Activated CD4-positive, alpha-beta T cell treated with anti-CD3 and anti-CD28 coated beads, Interleukin-10, Interleukin-2, amounts not matched to agents 100 ng/mL and 50 ng/mL, durations not matched to agents 16 hours and 8 hours (primary cell): ENCODE data around the gene P2RY11.
A peak's percentile ranks its signal among the peaks of the same experiment; 100 is the strongest.

ENCODE experiments used
- DNase-seq: peaks from one replicate; pipeline ENCODE4 v3.0.0-alpha.2; 2020

P2RY11 gene

GRCh38 chr19:10141973-10142372 lies 30.5 kb downstream of the P2RY11 start:
- no peak for DNase-seq

- DNase-seq, result peak; percentile 50
Observed at GRCh38 chr19:10142701-10143375, 31.3 kb downstream of the P2RY11 start.

GRCh38 chr19:10143681-10144080 lies 32.2 kb downstream of the P2RY11 start:
- DNase-seq, result no peak

- no peak for DNase-seq
Observed at GRCh38 chr19:10144361-10144760, 32.9 kb downstream of the P2RY11 start.

- no peak for DNase-seq
Observed at GRCh38 chr19:10145031-10145430, 33.5 kb downstream of the P2RY11 start.

GRCh38 chr19:10146142-10146541 lies 34.6 kb downstream of the P2RY11 start:
- DNase-seq, result no peak

GRCh38 chr19:10149427-10149826 lies 37.9 kb downstream of the P2RY11 start:
- no peak for DNase-seq

- DNase-seq, result no peak
Observed at GRCh38 chr19:10151521-10151920, 40.0 kb downstream of the P2RY11 start.

GRCh38 chr19:10152100-10152499 lies 40.6 kb downstream of the P2RY11 start:
- no peak for DNase-seq

- no peak for DNase-seq
Observed at GRCh38 chr19:10155839-10156238, 44.3 kb downstream of the P2RY11 start.

GRCh38 chr19:10158071-10158470 lies 46.6 kb downstream of the P2RY11 start:
- DNase-seq, result no peak

- DNase-seq, result no peak
Observed at GRCh38 chr19:10158485-10158884, 47.0 kb downstream of the P2RY11 start.

- no peak for DNase-seq
Observed at GRCh38 chr19:10159610-10160009, 48.1 kb downstream of the P2RY11 start.

GRCh38 chr19:10163536-10163935 lies 52.0 kb downstream of the P2RY11 start:
- no peak for DNase-seq
